ENCODE measurements around the gene AP5M1. TPM values are rescaled to one million over a fixed set of nuclear protein-coding genes. Genes with fewer than 3 reads are reported as not detected.

Gene AP5M1
- total and polyA plus RNA-seq, 10 of the 15 experiments (the other 5 are each of a cell fraction or from before 2014, with no cell fraction given), result 23.9 to 66.0 (median 38.4) TPM

DNA sequence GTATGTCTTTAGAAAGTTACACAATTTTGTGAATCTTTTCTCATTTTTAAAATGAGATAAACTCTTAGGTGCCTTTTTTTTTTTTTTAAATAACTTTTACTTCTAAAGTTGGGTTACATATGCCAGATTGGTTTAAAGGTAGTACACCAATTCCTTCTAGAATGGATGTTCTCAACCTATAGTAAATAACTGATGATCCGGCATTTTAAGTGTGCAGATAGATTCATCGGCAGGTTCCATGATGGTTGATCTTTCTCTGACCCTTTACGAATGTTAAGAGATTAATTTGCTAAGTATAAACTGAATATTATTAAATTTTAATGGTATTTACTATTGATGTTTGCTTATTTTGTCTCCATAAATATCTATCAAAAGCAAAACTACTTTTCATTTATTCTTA lies 8.3 kb downstream of the AP5M1 start:
- ChIA-PET POLR2A (no interaction called here), SMC1A (ENCODE audit: uncharacterized antibody, unreplicated experiment) (no interaction called here), RAD21 (ENCODE audit: unreplicated experiment) (no interaction called here), CTCF (interaction anchor here (0.6 kb wide), 1 partner anchor 1558 kb away, joined by 3 read pairs; no protein-coding TSS in a partner anchor)
- Histone ChIP-seq H3K4me2 (ENCODE audit: control insufficient read depth, insufficient read depth) (no peak overlapping the region), H3K36me3 (ENCODE audit: control insufficient read depth in 2 of 2, insufficient read depth in 2 of 2, low read length in 1 of 2) (peaks cover 2 to 14% of the 10 kb centered on the region in 2 experiments), H3K4me3 (no peak overlapping the region), H3K79me2 (ENCODE audit: control insufficient read depth, insufficient read depth, low read length) (peaks cover 29% of the 10 kb centered on the region), H3K9ac (ENCODE audit: control insufficient read depth, insufficient read depth, low read length) (no peak overlapping the region), H3K27ac (ENCODE audit: control insufficient read depth, insufficient read depth) (no peak overlapping the region), H3K9me3 (replicated peaks; ENCODE audit: control insufficient read depth, insufficient read depth, low read length) (peaks cover 2% of the 10 kb centered on the region; the same call in 1 of the 3 replicates), H3K4me1 (ENCODE audit: control insufficient read depth, insufficient read depth, low read length) (peaks cover 4% of the 10 kb centered on the region; the same call in 1 of the 2 replicates), H3K27me3 (replicated peaks in 1 of 2; ENCODE audit: control insufficient read depth in 2 of 2, insufficient read depth in 2 of 2, low read length in 1 of 2) (no peaks in the 10 kb centered on the region), H4K20me1 (ENCODE audit: control insufficient read depth, insufficient read depth) (no peaks in the 10 kb centered on the region), H2AFZ (ENCODE audit: control insufficient read depth, low read depth, low read length) (no peak overlapping the region)
- FAIRE-seq, result no peak
- TF ChIP-seq, protein P1, sequence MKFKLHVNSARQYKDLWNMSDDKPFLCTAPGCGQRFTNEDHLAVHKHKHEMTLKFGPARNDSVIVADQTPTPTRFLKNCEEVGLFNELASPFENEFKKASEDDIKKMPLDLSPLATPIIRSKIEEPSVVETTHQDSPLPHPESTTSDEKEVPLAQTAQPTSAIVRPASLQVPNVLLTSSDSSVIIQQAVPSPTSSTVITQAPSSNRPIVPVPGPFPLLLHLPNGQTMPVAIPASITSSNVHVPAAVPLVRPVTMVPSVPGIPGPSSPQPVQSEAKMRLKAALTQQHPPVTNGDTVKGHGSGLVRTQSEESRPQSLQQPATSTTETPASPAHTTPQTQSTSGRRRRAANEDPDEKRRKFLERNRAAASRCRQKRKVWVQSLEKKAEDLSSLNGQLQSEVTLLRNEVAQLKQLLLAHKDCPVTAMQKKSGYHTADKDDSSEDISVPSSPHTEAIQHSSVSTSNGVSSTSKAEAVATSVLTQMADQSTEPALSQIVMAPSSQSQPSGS (IDR thresholded peaks at IDR 0.05; ENCODE audit: low read length), result no peak
- TF ChIP-seq NR2C1 (IDR thresholded peaks at IDR 0.05) (no peak), LARP7 (IDR thresholded peaks at IDR 0.05) (no peak)
- 94% methylated on average over 3 of the region's 3 CpGs for WGBS (ENCODE audit: insufficient coverage, insufficient replicate concordance, low lambda C conversion rate, missing lambda C conversion rate)
- in situ Hi-C loops (cut with MboI), result no loop called here
- no peak for ATAC-seq
- BruUV-seq (replicated peaks), result no TSS peak
- DNase-seq (ENCODE audit: low read depth, low spot score), result no peak
- intact Hi-C loops (cut with micrococcal nuclease; ENCODE audit: unreplicated experiment), result no loop called here

DNA sequence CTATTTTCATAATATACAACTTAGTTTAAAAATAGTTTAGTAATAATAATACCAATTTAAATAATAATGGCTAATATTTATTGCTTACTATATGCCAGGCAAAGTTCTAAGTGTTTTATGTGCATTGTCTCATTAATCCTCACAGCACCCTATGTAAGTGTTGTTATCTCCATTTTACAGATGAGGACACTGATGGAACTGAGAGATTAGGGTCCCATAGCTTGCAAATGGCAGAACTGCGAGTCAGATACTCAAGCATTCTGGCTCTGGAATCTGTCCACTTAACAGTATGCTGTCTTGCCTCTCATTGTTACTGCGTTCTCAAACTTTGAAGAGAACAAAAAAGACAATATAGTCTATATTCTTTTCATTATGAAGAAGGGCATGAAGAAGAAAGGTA lies 19.0 kb downstream of the AP5M1 start:
- 100% methylated on average over 2 of the region's 2 CpGs for WGBS (ENCODE audit: insufficient coverage, insufficient replicate concordance, low lambda C conversion rate, missing lambda C conversion rate)
- intact Hi-C loops (cut with micrococcal nuclease; ENCODE audit: unreplicated experiment) (no loop called here), in situ Hi-C loops (cut with MboI) (no loop called here)
- no peaks in the 10 kb centered on the region for H3K27me3 ChIP-seq (replicated peaks in 1 of 2; ENCODE audit: control insufficient read depth in 2 of 2, insufficient read depth in 2 of 2, low read length in 1 of 2)
- H2AFZ ChIP-seq (ENCODE audit: control insufficient read depth, low read depth, low read length), result no peak overlapping the region
- no peaks in the 10 kb centered on the region for H3K4me1 ChIP-seq (ENCODE audit: control insufficient read depth, insufficient read depth, low read length)
- ChIA-PET SMC1A (ENCODE audit: uncharacterized antibody, unreplicated experiment) (no interaction called here), CTCF (no interaction called here), RAD21 (ENCODE audit: unreplicated experiment) (no interaction called here), POLR2A (no interaction called here)
- H4K20me1 ChIP-seq (ENCODE audit: control insufficient read depth, insufficient read depth), result no peaks in the 10 kb centered on the region
- no peaks in the 10 kb centered on the region for H3K9me3 ChIP-seq (replicated peaks; ENCODE audit: control insufficient read depth, insufficient read depth, low read length)
- H3K36me3 ChIP-seq (ENCODE audit: control insufficient read depth in 2 of 2, insufficient read depth in 2 of 2, low read length in 1 of 2), result peaks cover 0 to 12% of the 10 kb centered on the region in 2 experiments; a peak in 3 of 4 replicates
- no peak for DNase-seq (ENCODE audit: low read depth, low spot score)
- H3K79me2 ChIP-seq (ENCODE audit: control insufficient read depth, insufficient read depth, low read length), result no peaks in the 10 kb centered on the region
- no peak for FAIRE-seq
- H3K9ac ChIP-seq (ENCODE audit: control insufficient read depth, insufficient read depth, low read length), result no peak overlapping the region
- TF ChIP-seq CBX5 (IDR thresholded peaks at IDR 0.05; ENCODE audit: low read depth), result no peak
- TF ChIP-seq, protein P2, sequence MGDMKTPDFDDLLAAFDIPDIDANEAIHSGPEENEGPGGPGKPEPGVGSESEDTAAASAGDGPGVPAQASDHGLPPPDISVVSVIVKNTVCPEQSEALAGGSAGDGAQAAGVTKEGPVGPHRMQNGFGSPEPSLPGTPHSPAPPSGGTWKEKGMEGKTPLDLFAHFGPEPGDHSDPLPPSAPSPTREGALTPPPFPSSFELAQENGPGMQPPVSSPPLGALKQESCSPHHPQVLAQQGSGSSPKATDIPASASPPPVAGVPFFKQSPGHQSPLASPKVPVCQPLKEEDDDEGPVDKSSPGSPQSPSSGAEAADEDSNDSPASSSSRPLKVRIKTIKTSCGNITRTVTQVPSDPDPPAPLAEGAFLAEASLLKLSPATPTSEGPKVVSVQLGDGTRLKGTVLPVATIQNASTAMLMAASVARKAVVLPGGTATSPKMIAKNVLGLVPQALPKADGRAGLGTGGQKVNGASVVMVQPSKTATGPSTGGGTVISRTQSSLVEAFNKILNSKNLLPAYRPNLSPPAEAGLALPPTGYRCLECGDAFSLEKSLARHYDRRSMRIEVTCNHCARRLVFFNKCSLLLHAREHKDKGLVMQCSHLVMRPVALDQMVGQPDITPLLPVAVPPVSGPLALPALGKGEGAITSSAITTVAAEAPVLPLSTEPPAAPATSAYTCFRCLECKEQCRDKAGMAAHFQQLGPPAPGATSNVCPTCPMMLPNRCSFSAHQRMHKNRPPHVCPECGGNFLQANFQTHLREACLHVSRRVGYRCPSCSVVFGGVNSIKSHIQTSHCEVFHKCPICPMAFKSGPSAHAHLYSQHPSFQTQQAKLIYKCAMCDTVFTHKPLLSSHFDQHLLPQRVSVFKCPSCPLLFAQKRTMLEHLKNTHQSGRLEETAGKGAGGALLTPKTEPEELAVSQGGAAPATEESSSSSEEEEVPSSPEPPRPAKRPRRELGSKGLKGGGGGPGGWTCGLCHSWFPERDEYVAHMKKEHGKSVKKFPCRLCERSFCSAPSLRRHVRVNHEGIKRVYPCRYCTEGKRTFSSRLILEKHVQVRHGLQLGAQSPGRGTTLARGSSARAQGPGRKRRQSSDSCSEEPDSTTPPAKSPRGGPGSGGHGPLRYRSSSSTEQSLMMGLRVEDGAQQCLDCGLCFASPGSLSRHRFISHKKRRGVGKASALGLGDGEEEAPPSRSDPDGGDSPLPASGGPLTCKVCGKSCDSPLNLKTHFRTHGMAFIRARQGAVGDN (IDR thresholded peaks at IDR 0.05), result no peak
- no peak for TF ChIP-seq CHD2 (IDR thresholded peaks at IDR 0.05; ENCODE audit: borderline replicate concordance, low read depth, low read length)
- no peak for TF ChIP-seq NR2C1 (IDR thresholded peaks at IDR 0.05)
- TF ChIP-seq CHD1 (IDR thresholded peaks at IDR 0.05; ENCODE audit: low read depth, low read length), result no peak
- no peak for TF ChIP-seq NBN (IDR thresholded peaks at IDR 0.05)
- TF ChIP-seq, protein P3, sequence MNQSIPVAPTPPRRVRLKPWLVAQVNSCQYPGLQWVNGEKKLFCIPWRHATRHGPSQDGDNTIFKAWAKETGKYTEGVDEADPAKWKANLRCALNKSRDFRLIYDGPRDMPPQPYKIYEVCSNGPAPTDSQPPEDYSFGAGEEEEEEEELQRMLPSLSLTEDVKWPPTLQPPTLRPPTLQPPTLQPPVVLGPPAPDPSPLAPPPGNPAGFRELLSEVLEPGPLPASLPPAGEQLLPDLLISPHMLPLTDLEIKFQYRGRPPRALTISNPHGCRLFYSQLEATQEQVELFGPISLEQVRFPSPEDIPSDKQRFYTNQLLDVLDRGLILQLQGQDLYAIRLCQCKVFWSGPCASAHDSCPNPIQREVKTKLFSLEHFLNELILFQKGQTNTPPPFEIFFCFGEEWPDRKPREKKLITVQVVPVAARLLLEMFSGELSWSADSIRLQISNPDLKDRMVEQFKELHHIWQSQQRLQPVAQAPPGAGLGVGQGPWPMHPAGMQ (IDR thresholded peaks at IDR 0.05; ENCODE audit: borderline replicate concordance), result no peak
- no peak for ATAC-seq
- no TSS peak for BruUV-seq (replicated peaks)
- H3K4me2 ChIP-seq (ENCODE audit: control insufficient read depth, insufficient read depth), result no peak overlapping the region
- H3K27ac ChIP-seq (ENCODE audit: control insufficient read depth, insufficient read depth), result no peak overlapping the region
- H3K4me3 ChIP-seq, result no peak overlapping the region
